ENCODE measurements around the gene SMAD1.

Gene SMAD1

DNA sequence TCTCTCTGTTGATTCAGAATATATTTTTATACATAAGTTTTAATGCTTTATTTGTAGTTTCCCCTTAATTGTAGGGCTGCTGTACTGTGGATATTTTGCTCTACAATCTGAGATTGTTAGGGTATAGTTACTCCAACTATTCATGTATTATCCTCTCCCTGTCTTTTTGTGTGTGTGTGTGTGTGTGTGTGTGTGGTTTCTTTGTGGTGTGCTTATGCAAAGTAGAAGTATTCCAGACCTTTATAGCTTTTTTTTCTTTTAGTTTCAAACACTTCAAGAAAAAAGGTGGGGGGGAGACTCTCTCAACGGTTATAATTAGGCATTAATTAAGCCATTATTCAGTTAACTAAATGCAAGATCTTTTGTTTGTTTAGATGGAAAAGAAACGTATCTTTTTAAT, 6.7 kb downstream of the SMAD1 start:
- no peak for DNase-seq (ENCODE audit: low read depth, low spot score)

DNA sequence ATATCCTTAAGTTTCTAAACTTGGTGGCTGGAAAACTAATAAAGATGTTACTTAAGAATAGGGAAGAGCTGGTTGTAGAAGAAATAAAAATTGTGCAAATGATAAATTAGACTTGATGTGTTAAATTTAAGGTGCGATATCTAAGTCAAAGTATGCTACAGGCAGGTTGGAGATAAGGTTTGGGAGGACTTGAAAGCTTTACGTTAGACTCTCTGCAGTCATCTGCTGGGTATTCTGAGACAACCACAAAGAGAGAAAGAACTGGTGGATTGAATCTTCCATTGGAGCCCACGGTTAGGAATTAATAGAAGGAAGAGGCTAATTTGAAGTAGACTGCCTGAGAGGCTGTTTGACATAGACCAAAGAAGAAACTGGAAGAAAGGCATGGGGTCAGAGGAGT, 7.9 kb downstream of the SMAD1 start:
- DNase-seq (ENCODE audit: low read depth, low spot score): no peak

DNA sequence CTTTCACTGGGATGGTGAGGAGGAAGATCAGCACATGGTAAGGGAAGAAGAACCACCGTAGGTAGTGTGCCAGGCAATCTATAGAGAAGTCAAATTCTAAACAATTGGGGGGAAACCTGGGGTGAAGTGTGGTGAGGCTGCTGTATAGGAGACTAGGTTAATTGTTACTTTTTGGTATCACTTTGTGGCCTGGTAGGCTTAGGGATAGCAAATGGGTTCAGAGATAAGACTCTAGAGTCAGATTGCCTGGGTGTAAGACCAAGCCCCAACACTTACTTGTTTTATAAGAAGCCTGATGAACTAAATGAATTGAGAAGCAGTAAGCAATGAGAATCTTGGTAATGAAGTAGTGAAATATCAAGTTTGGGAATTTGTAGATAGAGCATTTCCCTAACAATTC, 8.7 kb downstream of the SMAD1 start:
- DNase-seq (ENCODE audit: low read depth, low spot score): no peak

DNA sequence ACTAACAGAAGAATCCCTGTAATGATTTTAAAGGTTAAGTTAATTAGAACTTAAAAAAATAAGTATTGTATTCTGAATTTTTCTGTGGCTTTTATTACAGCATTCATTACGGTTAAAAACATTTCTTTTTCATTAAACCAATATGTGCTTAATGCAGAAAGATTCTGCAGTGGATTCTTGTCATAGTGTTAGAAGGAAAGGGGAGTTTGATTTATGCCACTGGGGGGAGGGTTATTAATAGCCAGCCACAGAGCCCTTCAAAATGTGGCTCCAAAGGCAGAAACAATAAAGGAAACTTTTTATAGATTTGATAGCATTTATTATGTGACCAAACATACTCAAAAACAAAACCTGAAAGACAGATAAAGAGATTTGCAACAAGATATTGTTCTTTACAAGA, 9.1 kb downstream of the SMAD1 start:
- no peak for DNase-seq (ENCODE audit: low read depth, low spot score)

DNA sequence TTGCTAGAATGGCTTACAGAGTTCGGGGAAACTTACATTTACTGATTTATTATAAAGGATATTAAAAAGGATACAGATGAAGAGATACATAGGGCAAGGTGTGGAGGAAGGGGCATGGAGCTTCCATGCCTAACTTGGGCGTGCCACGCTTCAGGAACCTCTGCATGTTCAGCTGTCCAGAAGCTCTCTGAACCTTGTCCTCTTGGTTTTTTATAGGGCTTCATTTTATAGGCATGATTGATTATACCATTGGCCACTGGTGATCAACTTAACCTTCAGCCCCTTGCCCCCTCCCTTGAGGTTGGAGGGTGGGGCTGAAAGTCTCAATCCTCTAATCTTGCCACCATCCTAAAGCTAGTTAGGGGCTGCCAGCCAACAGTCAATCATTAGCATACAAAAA, 10.7 kb downstream of the SMAD1 start:
- no peak for DNase-seq (ENCODE audit: low read depth, low spot score)

DNA sequence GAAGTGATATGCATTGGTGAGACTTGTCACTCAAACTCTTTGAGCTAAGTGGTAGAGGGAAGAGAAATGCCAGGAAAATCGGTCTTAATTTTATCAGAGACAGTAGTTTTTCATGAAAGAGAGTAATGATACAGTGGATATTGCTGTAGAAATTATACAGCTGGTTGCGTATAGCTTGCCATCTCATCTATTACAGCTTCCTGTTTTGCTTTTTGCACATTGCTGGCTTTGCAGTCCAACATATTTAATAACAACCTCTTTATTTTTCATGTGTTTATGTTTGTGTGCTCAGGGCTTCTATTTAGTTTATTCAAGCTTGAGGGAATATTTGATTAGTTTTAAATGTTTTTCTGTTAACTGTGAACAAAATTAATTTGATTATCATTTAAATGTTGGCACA, 11.5 kb downstream of the SMAD1 start:
- DNase-seq (ENCODE audit: low read depth, low spot score): no peak

DNA sequence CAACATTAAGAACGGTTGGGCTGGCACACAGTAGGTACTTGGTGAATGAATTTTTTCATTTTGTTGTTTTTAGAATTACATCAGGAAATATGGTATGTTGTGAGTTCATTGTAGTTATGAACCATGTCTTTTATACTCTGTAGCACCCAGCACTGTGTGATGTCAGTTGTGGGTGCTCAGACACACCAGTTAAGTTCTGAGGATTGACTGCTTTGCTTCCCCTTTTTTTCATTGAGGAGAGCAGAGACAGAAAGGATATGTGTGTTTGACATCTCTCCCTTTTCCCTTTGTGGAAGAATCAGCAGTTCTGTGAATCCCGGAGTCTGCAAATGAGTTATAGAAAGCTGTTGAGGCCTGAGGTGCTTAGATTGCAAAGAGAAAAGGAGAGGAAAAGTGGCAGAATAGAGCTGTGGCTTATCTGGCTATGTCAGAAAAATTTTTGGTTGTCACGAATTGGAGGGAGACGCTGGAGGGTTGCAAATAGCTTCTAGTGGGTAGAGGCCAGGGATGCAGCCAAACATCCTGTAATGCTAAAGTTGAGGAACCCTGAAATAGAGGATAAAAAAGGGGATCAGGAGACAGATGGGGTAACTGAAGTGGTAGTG, 13.1 kb downstream of the SMAD1 start:
- no peak for DNase-seq (ENCODE audit: low read depth, low spot score)

DNA sequence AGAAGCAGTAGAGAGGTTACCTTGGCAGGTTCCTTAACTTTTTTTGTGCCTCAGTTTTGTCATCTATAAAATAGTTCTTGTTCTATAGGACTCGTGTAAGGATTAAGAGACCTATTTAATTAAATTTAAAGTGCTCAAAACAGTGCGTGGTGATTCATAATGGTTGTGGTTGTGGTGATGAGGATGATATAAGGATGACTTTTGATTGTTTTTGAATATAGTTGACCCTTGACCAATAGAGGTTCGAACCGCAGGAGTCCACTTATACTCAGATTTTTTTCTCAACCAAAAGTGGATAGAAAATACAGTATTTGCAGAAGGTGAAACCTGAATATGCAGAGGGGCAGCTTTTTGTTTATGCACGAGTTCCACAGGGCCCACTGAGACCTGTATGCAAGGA, 14.6 kb downstream of the SMAD1 start:
- DNase-seq (ENCODE audit: low read depth, low spot score): no peak

DNA sequence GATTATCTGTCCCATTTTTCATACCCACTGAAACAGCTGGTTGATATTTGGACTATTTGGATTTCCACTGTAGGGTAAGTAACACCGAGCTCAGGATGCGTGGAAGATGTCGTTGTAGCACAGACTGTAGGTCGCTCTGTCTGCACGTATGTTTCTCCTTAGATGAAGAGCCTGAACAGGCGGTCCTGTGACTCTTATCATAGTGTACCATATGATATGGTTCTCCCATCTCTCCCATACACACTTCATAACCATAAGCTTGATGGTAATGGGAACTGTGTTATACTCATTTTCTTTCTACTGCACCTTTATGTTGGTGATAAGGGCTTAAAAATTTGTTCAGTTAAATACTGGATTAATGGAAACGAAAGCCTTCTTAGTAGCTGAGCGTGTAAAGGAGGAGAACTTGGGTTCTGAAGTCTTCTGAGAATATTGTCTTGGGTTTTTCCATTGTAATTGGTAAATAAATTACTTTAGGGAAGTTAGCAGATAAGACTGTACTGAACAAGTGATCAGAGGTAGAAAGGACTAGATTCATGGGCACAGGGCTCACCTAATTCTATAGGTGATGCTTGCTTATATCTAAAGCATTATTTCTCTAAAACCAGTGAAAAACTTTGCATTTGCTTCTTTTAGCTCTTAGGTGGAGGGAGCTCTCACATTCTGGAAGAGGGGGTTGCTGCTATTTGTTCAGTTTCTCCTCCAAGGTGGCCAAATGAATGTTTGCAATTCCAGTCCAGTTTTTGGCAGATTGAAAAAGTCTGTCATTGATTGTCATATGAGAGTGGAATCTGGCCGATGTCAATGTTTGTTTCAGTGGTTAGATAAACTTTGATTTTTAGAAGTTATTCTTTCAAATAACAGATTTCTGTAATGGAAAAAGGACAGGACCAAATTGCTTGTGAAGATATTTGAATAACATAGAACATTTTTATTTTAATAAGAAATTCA, 15.8 kb downstream of the SMAD1 start:
- no peak for DNase-seq (ENCODE audit: low read depth, low spot score)

DNA sequence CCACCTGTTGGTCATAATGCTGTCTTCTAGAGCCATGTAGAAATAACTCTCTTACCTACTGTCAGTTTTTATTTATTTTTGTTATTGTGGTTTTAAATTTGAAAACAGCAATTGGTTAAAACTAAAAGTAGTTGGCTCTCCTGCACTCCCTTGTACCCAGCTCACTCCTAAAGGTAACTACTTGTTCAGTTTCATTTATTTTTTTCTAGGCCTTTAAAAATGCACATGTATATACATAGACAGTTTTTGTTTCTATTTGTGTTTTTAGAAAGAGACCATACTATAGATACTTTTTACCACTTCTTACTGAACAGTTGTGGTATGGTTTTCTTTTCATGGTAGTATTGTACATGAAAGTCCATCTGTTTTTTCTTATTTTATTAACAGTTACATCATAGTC, 16.8 kb downstream of the SMAD1 start:
- DNase-seq (ENCODE audit: low read depth, low spot score): no peak

DNA sequence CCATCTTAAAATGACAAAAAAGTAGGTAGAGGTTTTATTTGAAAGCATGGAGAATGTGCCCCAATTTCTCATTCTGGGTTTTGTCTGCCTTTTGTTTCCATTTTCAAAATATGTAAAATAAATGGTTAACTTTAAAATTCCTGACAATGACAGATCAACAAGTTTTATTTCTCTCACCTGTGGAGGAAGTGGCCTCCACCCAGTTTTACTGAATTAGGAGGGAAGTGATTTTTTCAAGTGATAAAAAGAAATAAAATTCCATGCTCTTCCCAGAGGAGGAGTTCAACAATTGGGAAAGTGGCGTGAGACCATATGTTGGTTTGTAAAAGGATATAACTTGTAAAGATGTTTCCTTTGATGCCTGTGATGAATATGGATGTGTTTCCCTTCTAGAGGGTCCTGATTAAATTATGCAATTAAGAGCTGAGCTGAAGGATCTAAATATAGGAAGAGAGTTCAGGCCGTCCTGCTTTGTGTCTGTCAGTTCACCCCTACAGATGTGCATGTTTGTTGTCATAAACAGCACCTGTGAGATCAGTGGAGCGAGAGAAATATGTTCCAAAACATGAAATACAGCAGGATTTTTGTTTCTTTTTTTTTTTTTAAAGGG, 19.5 kb downstream of the SMAD1 start:
- DNase-seq (ENCODE audit: low read depth, low spot score): no peak

DNA sequence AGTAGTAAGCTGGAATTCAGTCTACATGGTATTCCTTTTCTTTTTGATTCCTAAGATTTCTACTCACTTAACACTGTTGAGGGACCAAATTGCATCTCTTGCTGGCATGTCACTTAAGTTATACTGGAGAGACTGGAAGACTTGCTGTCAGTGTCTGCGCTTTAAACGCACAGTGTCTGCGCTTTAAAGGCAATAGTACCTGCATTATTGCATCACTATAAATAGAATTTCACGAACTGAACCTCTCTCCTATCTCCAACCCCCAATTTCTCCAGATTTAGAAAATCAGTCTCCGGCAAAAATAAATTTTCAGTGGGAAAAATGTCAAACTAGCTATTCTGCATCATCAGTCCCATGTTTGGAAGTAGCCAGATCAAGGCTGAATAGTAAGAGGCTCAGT, 21.2 kb downstream of the SMAD1 start:
- no peak for DNase-seq (ENCODE audit: low read depth, low spot score)

DNA sequence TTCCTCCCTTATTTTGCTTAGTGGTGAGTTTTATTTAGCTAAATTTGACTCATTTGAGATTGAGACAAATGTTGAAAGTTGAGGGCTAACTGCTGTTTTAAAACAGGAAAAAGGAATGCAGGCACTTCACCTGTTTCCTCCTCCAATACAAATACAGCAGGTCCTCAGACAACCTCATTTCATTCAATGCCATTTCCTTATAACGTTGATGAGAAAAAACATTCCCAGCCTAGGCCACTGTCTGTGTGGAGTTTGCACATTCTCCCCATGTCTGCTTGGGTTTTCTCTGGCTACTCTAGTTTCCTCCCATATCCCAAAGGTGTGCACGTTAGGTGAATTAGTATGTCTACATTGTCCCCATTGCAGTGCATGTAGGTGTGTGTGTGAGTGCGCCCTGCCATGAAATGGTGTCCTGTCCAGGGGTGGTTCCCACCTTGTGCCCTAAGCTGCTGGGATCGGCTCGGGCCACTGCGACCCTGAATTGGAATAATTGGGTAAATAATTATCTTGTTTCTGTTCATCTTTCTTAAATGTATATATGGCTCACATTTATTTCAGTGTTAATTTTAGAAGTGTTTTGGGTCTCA, 21.9 kb downstream of the SMAD1 start:
- no peak for DNase-seq (ENCODE audit: low read depth, low spot score)

DNA sequence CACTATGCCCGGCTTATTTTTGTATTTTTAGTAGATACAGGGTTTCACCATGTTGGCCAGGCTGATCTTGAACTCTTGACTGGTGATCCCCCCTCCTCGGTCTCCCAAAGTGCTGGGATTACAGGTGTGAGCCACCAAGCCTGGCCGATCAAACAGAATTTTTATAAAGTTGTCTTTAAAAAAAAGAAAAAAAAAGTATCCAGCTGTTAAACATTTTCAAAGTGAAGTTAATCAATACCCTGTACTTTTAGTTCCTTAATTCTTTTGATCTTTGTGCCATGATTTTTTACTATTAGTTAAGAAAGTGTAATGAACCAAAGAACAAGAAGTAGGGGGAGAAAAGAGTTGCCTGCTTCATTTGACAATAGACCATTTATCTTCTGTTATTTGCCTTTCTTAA, 24.3 kb downstream of the SMAD1 start:
- no peak for DNase-seq (ENCODE audit: low read depth, low spot score)

DNA sequence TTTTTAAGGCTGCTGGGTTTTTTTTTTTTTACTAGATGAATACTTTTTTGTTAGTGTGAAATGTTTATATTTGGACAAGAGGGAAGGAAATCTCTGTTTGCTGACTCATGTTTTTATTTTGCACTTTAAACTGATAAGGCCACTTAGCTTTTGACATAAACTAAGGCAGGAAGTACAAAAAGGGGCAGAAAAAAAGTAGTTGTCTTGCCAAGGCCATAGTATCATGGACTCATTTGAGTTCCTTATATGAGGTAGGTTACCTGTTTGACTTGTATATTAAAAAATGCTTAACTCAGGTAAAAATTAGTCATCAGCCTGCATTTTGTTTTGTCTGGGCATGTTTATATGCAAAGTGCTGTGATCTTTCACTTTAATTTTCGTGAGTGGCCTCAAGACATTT, 26.0 kb downstream of the SMAD1 start:
- DNase-seq (ENCODE audit: low read depth, low spot score): no peak

DNA sequence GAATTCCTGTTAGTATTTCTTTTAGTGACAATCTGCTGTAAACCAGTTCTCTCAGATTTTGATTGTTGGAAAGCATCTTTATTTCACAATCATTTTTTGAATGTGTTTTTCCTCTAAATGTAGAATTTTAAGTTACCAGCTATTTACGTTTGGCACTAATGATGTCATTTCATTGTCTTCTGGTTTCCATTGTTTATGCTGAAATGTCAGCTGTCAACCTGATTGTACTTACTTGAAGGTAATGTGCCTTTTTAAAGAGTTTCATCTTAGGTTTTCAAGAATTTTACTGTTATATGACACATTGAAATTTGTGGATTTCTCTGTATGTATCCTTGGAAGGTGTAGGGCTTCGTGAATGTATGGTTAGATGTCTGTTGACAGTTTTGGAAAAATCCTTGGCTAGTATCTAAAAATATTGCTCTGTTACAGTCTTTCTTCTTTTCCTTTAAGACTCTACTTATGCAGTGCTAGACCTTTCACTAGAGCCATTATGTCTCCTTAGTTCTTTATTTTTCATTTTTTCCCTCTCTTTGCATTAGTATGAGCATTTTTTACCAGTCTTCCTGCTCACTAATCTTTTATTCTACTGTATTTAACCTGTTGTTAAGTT, 30.4 kb downstream of the SMAD1 start:
- DNase-seq (ENCODE audit: low read depth, low spot score): no peak

DNA sequence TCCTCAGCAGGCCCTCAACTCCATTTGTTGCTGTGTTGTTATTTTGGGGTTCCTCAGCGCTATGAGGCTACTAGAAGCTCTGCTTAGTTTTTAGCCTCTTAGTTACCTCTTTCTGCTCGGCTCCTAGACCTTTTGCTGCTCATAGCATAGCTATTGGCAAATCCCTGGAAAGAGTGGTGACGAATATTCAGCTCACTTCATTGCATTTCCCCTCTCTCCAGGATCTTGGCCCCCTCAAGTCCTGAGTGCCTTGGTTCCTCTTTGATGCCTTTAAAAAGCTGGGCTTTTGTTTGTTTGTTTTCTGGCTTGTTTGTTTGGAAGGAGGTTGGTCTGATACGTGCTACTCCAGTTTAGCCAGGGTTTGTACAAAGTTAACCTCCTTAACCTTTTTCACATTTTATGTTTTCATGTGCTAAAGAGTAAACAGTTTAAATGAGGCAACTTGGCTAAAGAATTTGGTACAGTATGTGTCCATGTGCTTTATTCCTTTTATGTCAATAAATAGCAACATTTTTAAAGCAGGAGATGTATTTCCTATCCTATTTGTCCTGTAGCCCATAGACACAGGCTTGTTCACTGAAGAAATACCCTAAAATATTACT, 31.5 kb downstream of the SMAD1 start:
- no peak for DNase-seq (ENCODE audit: low read depth, low spot score)

DNA sequence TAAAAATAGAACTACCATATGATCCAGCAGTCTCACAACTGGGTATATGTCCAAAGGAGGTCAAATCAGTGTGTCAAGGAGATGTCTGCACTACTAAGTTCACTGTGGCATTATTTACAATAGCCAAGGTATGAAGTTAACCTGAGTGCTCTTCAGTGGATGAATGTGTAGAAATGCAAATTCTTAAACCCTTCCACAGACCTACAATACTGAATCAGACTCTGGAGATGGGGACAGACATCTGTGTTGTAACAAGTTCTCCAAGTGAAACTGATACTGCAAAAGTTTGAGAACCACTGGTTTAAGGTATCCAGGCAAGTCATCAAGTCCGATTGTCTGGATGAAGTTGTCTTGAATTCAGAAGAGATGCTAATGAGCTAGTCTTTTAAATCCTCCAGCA, 38.5 kb downstream of the SMAD1 start:
- no peak for DNase-seq (ENCODE audit: low read depth, low spot score)

DNA sequence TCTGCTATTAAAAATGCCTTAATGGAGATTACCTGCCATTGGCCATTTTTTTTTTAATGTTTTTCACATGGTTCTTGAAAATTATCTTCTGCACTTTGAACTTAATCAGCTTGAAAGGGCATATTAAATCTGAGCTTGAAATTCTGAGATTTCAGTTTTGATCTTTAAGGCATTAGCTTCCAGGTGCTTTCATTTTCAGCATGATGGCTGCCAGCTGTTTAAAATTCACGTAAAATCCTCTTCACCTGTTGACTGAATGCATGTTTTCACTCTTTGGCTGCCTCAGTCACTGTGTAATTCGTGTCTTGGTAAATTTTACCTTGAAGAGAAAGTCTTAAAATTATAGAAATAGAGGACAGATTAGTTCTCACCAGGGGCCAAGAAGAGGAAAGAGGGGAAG, 39.6 kb downstream of the SMAD1 start:
- DNase-seq (ENCODE audit: low read depth, low spot score): no peak

DNA sequence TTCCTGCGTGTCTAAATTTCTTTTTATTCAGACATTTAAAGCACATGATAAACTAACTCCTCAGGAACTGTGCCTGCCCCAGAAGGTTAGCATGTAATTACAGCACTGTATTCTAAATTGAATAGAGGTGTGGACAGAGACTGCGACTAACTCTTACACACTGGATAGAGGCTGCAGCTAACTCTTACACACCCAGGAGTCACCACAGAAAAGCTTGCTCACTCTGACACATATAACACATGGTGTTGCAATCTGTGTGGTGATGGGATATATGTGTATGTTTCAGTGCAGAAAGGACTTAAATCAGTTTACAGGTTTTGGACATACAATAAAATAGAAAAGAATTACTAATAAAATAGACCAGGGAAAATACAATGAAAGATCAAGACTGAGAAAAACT, 41.5 kb downstream of the SMAD1 start:
- no peak for DNase-seq (ENCODE audit: low read depth, low spot score)

DNA sequence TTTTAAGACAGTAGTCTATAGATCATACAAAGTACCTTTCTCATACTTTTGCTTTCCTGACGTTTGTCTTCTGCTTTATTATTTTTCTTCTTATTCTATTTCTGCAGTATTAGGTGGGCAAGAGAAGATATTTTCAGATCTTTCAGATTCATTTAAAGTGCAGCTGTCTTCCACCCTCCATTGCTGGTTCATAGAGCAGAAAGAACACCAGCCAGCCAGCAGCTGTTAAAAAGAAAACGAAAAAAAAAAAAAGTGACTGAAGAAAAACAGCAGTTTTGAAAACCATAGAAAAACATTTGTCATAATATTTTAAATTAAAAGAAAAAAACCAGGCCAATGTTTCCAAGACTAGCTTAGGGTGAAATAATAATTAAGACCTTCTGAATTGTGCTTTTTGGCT, 42.9 kb downstream of the SMAD1 start:
- no peak for DNase-seq (ENCODE audit: low read depth, low spot score)

DNA sequence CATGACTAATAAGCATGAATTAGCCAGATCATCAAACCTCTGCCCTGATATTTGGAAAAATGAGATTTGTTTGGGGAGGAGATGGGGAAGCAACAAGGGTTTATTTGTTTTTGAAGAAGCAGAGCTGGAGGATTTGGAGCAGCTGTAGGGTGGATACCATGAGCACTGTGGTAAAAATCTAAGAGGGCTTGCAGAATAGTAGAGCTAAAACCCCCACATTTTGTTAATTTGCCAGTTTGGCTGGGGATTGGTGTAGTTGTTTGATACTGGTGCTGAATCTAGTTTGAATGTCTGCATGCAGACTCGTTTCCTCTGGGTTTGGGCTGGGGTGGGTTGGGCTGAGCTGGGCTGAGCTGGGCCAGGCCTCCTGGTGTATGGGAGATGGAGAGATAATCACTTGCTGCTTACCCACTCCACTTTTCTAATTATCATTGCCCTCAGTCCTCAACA, 43.7 kb downstream of the SMAD1 start:
- DNase-seq (ENCODE audit: low read depth, low spot score): no peak
